GM18519 (cell line): Measurements from ENCODE around the gene MRPL17.

ENCODE experiments used
- ATAC-seq: cut with Tn5 transposase; IDR thresholded peaks from one replicate; pipeline ENCODE4 v1.9.1; 2021; ENCODE audit warnings: mild to moderate bottlenecking, moderate library complexity; ENCODE audit not compliant: unreplicated experiment, low FRiP score

Gene MRPL17

DNA sequence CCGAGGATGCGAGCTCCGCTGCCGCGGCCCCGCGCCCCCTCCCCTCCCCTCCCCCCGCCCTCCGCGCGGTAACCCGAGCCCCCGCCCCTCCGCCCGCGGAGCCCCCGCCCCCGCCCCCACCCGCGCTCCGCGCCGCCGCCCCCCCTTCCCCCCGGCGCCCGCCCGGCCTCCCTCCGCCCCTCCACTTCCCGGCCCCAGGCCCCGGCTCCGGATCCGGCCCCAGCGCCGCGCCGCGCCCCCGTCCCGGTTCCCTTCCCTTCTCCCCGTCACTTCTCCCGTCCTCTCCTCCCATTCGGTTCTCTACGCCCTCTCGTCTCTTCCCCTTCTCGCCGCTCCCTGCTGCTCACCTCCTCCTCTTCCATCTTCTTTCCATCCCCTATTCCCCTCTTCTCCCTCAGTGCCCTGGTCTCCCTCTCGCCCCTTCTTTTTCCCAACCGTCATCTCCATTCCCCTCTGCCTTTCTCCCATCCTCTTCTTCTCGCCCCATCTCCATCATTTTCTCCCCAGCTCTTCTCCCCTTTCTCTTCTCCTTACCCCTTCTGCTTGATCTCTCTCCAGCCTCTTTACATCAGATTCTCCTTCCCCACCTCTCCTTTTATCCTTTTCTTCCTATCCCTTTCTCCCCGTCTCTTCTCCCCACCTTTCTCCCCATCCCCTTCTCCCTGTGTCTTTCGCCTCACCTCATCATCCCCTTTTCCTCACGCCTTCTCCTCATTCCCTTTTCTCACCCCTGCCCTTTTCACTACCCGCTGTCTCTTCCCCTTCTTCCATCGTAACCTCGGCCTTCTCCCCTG lies 27.2 kb downstream of the MRPL17 start, which contains the start of gene DCHS1:
Gene DCHS1 (minus strand): TSS at position 20 of the 794 bp plus-strand sequence. CDS start 14,196 bp downstream, outside the sequence.
- no peak for ATAC-seq

GRCh38 chr11:6655020-6655789 lies 27.9 kb downstream of the MRPL17 start:
- no peak for ATAC-seq

GRCh38 chr11:6654281-6655019 lies 28.7 kb downstream of the MRPL17 start:
- ATAC-seq, result no peak

GRCh38 chr11:6653656-6654055 lies 29.5 kb downstream of the MRPL17 start:
- no peak for ATAC-seq

DNA sequence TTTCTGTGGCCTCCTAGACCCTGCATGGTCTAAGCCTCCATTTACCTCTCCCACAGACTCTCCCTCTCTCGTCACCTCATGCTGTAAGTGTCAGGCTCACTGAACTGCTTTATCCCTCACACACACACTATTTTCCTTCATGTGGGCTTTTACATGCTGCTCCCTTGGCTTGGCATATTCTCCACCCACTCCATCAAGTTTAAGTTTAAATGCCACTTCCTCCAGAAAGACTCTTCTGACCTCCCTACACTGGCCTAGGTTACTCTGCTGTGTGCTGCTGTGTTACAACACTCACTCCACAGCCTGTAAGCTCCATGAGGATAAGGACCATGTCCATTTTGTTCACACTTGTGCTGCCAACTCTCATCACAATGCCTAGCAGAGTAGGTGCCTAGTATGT lies 30.0 kb downstream of the MRPL17 start:
- no peak for ATAC-seq

GRCh38 chr11:6652182-6652581 lies 31.0 kb downstream of the MRPL17 start:
- no peak for ATAC-seq

GRCh38 chr11:6650980-6651379 lies 32.2 kb downstream of the MRPL17 start:
- no peak for ATAC-seq

DNA sequence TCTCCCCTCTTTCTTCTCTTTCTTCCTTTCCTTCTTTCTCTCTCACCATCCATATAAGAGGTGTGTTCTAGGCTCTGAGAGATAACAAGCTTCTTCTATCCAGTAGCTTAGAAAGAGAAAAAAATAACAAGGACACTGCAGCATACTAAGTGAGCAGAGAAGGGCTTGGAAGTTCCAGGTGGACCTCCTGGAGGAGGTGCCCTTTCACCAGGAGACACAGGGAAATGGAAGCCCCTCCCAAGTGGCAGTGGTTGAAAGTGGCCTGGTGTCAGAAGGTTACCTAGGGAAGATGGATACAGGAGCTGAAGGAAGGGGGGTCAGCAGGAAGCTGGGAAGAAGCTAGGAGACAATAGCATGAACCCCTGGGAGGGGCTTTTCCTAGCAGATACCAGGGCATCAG lies 33.0 kb downstream of the MRPL17 start:
- ATAC-seq, result no peak

- no peak for ATAC-seq
These were observed 34.6 kb downstream of the MRPL17 start for GRCh38 chr11:6648501-6648900.

DNA sequence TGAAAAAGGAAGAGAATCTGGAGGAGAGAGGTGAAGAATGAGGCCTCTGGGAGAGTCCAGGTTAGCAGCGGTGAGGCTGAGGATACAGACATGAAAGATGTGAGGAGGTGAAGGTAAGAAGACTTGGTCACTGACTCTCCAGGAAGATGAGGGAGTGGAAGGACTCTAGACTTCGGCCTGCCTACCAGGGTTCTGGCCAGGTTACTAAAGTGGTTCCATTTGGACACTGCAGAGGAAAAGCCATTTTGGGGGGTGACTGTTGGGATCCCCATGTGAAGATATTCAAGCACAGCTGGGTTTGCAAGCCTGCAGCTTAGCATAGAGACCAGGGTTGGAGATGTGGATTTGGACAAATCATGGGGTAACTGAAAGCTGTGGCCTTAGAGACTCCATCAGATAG lies 35.3 kb downstream of the MRPL17 start:
- ATAC-seq, result no peak

- ATAC-seq, result peak; percentile 80
These were observed 36.0 kb downstream of the MRPL17 start for GRCh38 chr11:6646918-6647679.

DNA sequence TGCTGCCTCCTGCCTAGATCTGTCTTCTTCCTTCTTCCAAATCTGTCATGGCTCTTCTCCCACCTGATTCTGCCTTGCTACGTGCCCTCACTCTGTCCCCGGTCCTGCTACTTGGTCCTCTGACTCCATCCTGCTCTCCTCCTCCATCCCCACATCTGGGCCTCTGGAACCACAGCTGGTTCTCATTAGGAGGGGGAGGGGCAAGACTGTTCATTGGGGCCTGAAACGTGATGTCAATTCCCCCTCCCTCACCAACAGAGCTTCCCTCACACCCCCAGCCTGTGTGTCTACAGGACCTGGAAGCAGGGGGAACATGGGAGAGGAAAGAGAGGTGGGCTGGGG lies 36.6 kb downstream of the MRPL17 start:
- no peak for ATAC-seq

GRCh38 chr11:6646071-6646470 lies 37.1 kb downstream of the MRPL17 start:
- no peak for ATAC-seq

GRCh38 chr11:6642957-6643356 lies 40.2 kb downstream of the MRPL17 start:
- no peak for ATAC-seq

GRCh38 chr11:6640985-6641701 lies 42.0 kb downstream of the MRPL17 start:
- ATAC-seq, result no peak

GRCh38 chr11:6640036-6640984 lies 42.8 kb downstream of the MRPL17 start:
- no peak for ATAC-seq

DNA sequence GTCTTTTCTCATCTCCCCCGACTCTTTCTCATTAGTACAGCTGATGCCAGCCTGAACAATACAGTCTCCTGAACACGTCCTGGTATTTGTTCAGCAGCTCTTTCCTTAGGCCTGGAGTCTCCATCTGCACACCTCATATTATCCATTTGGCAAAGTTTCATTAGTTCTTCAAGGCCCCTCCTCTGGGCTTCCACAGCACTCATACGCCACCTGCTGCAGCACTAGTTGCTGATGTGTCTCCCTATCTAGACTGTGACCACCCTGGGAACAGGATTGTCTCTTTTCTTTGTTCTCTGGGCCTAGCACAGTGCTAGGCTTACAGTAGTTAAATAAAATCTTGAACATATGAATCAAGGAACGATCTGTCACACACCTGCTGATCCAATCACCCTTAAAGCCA lies 44.7 kb downstream of the MRPL17 start:
- ATAC-seq, result no peak

- no peak for ATAC-seq
These were observed 45.3 kb downstream of the MRPL17 start for GRCh38 chr11:6637871-6638270.

DNA sequence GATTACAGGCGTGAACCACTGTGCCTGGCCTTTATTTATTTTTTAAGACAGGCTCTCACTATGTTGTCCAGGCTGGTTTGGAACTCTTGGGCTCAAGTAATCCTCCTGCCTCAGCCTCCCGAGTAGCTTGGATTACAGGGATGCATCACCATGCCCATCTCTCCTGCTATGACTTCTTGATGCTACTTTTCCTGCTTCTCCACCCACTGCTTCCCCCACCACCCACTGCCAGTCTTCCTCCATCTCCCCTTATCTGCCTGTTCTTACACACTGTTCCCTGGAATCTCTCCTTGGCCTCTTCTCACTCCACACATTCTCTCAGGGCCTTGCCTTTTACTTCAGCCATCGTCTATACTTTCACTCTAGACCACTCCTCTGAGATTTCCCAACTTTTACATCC lies 46.7 kb downstream of the MRPL17 start:
- ATAC-seq, result no peak
